ENCODE measurements around the gene LMAN1L.

Gene LMAN1L

GRCh38 chr15:74821790-74822158, 9.1 kb downstream of the LMAN1L start:
- H3K9me2 ChIP-seq (replicated peaks; ENCODE audit: insufficient read depth, low read length): no peaks in the 10 kb centered on the region
- H3K9ac ChIP-seq (ENCODE audit: low read length): no peak overlapping the region
- H3F3A ChIP-seq (ENCODE audit: insufficient read depth, low read length): no peaks in the 10 kb centered on the region
- H3K4me1 ChIP-seq (ENCODE audit: low read length): peaks cover 16% of the 10 kb centered on the region; the same call in 1 of the 2 replicates
- TF ChIP-seq EZH2 (optimal IDR thresholded peaks at IDR 0.05; ENCODE audit: low read depth, low read length) (no peak), EZH2phosphoT487 (IDR thresholded peaks at IDR 0.05; ENCODE audit: low read length) (no peak), CTCF (IDR thresholded peaks at IDR 0.05; ENCODE audit: low read length) (no peak)
- H3K9me3 ChIP-seq (replicated peaks; ENCODE audit: insufficient read depth, low read length): no peaks in the 10 kb centered on the region
- no peaks in the 10 kb centered on the region for H3K36me3 ChIP-seq (replicated peaks; ENCODE audit: insufficient read depth, low read length)
- H4K20me1 ChIP-seq (ENCODE audit: insufficient read depth, low read length): no peaks in the 10 kb centered on the region
- H3K4me3 ChIP-seq (ENCODE audit: low read length): no peak overlapping the region
- no peaks in the 10 kb centered on the region for H3K79me2 ChIP-seq (ENCODE audit: low read length)
- DNase-seq: no peak
- no peak overlapping the region for H2AFZ ChIP-seq (ENCODE audit: low read length)
- peaks cover 36% of the 10 kb centered on the region for H3K27me3 ChIP-seq (replicated peaks; ENCODE audit: insufficient read depth, low read length)
- no peak overlapping the region for H3K27ac ChIP-seq (ENCODE audit: low read length)
- H3K4me2 ChIP-seq (ENCODE audit: low read depth, low read length): no peak overlapping the region

GRCh38 chr15:74822233-74822632, 9.6 kb downstream of the LMAN1L start:
- Histone ChIP-seq H3K79me2 (ENCODE audit: low read length) (no peaks in the 10 kb centered on the region), H3K27ac (ENCODE audit: low read length) (no peak overlapping the region), H3F3A (ENCODE audit: insufficient read depth, low read length) (no peaks in the 10 kb centered on the region), H2AFZ (ENCODE audit: low read length) (no peak overlapping the region), H3K36me3 (replicated peaks; ENCODE audit: insufficient read depth, low read length) (no peaks in the 10 kb centered on the region), H4K20me1 (ENCODE audit: insufficient read depth, low read length) (no peaks in the 10 kb centered on the region), H3K27me3 (replicated peaks; ENCODE audit: insufficient read depth, low read length) (peaks cover 40% of the 10 kb centered on the region), H3K9me3 (replicated peaks; ENCODE audit: insufficient read depth, low read length) (no peaks in the 10 kb centered on the region), H3K4me1 (ENCODE audit: low read length) (peaks cover 16% of the 10 kb centered on the region; the same call in 1 of the 2 replicates), H3K4me2 (ENCODE audit: low read depth, low read length) (no peak overlapping the region), H3K9me2 (replicated peaks; ENCODE audit: insufficient read depth, low read length) (no peaks in the 10 kb centered on the region), H3K9ac (ENCODE audit: low read length) (no peak overlapping the region), H3K4me3 (ENCODE audit: low read length) (no peak overlapping the region)
- TF ChIP-seq EZH2phosphoT487 (IDR thresholded peaks at IDR 0.05; ENCODE audit: low read length) (no peak), EZH2 (optimal IDR thresholded peaks at IDR 0.05; ENCODE audit: low read depth, low read length) (no peak), CTCF (IDR thresholded peaks at IDR 0.05; ENCODE audit: low read length) (no peak)
- DNase-seq: no peak

- no peaks in the 10 kb centered on the region for H3K36me3 ChIP-seq (replicated peaks; ENCODE audit: insufficient read depth, low read length)
- no peak overlapping the region for H3K4me3 ChIP-seq (ENCODE audit: low read length)
- TF ChIP-seq EZH2phosphoT487 (IDR thresholded peaks at IDR 0.05; ENCODE audit: low read length): no peak
- no peak for TF ChIP-seq EZH2 (optimal IDR thresholded peaks at IDR 0.05; ENCODE audit: low read depth, low read length)
- no peak for TF ChIP-seq CTCF (IDR thresholded peaks at IDR 0.05; ENCODE audit: low read length)
- H3K4me2 ChIP-seq (ENCODE audit: low read depth, low read length): no peak overlapping the region
- H3K79me2 ChIP-seq (ENCODE audit: low read length): no peaks in the 10 kb centered on the region
- no peak for DNase-seq
- H3K4me1 ChIP-seq (ENCODE audit: low read length): peaks cover 13% of the 10 kb centered on the region; the same call in 1 of the 2 replicates
- H3K9ac ChIP-seq (ENCODE audit: low read length): no peak overlapping the region
- H3K9me3 ChIP-seq (replicated peaks; ENCODE audit: insufficient read depth, low read length): no peaks in the 10 kb centered on the region
- H3K27ac ChIP-seq (ENCODE audit: low read length): no peak overlapping the region
- no peaks in the 10 kb centered on the region for H3F3A ChIP-seq (ENCODE audit: insufficient read depth, low read length)
- peaks cover 51% of the 10 kb centered on the region for H3K27me3 ChIP-seq (replicated peaks; ENCODE audit: insufficient read depth, low read length)
- H2AFZ ChIP-seq (ENCODE audit: low read length): no peak overlapping the region
- H3K9me2 ChIP-seq (replicated peaks; ENCODE audit: insufficient read depth, low read length): no peaks in the 10 kb centered on the region
- H4K20me1 ChIP-seq (ENCODE audit: insufficient read depth, low read length): no peaks in the 10 kb centered on the region
These were observed 10.7 kb downstream of the LMAN1L start for GRCh38 chr15:74823324-74823723.
